NCI-H2171 treated with DMSO at 0.1 percent for 48 hours (cell line): ENCODE measurements around the gene PSTPIP1.
"Not testable (repeated sequence)": the region's sequence is repeated elsewhere in the genome, so short reads cannot be mapped to it uniquely, and the experiment has no call there.

Experiments
- DNase-seq: peaks from one replicate; lab custom pipeline; 2025; lab: John Stamatoyannopoulos, UW

Gene PSTPIP1

DNA sequence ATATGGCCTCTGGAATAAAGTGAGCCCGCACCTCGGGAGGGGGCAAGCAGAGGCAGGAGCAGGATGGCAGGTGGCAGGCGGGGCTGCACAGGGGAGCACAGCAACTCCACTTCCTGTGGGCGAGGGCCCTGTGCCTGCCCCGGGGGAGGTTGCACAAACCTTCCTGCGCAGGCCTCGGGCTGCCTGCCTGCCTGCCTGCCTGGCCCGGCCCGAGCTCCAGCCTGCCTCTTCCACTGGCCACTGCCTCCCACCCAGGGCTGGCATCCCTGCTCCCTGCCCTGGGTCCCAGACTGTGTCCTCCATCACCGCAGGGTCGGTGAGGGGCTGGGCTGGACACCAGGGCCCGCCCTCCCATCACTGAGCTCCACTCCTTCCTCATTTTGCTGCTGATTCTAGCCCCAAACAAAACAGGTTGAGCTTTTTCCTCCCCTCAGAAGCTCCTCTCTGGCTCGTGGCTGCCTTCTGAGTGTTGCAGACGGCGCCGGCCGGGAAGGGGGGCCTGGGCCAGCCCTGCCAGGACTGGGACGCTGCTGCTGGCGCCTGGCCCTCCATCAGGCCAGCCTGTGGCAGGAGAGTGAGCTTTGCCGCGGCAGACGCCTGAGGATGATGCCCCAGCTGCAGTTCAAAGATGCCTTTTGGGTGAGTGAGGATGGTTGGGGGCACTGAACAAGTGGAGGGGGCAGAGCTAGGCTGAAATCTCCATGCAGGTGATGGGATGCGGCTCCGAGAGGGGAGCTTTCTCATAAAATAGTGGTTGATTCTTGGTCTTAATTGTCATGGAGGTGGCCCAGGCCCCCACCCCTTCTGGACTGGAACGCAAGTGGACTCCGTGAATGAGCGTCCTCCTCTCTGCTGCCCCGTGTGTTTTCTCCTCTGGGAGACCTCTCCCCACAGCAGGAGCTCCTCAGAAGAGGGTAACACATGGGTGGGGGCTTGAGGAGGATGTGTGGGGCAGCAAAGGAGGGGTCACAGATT, at the start of gene PSTPIP1:
Gene PSTPIP1, plus strand, starts transcription at position 156 of the 975 bp plus-strand sequence. Its CDS starts 448 bp downstream, at position 604.
- DNase-seq = peak; percentile 85

DNA sequence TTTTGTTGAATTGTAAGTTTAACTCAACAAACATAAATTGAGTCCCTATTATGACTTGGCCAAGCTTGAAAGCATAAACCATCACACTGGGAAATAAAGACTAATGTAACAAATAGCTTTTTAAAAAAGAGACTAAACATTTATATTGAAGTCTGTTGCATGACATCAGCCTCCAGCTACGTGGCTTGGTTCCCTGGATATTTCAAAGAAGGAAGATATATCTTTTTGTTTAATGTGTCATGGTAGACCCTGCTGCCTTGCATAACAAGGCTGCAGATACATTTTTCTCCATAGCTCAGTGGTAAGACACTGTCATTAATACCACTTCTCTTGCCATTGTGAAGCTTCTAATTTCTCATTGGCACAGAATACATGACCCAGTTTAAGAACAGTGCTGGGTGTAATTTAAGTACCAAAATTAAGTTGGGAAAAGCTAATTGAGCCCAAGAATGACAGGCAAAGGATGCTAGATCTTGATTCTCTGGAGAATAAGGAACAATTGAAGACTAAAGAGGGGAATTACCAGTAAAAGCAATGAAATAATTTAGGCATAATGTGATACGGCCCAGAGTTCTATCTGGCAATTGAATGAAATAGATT, 49.3 kb upstream of the PSTPIP1 start:
- DNase-seq = no peak

DNA sequence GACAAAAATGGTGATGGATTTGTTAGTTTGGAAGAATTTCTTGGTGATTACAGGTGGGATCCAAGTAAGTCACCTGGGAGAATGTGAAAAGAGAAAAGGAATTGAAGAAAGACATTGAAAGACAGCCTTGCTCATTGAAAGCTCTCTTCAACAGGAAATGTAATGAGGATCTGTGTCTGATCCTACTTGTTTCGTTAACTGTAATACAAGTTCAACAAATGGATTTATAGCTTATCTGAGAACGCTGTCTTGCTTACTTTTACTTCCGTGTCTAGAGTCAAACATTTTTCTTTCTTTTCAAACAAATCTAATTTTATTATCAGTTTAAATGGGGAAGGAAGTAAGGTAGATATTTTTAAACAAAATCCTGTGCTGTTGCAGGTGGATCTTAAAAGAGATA, 47.5 kb upstream of the PSTPIP1 start:
- no peak for DNase-seq

DNA sequence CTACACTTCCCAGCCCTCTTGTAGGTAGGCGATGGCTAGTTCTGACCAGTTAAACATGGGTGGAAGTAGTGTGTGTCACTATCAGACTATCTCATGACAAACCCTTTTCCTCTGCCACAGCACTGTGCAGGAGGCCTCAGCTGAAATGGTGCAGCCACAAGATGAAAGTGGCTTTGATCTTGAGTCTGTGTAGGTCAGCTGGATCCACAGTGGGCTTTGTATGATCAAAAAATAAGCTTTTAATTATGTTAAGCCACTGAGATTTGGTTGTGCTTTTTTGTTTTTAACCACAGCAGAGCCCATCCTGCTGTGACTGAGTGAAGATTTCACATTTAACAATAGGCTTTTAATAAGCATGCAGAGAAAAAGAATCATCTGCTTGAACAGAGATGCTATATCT, 43.7 kb upstream of the PSTPIP1 start:
- no peak for DNase-seq

DNA sequence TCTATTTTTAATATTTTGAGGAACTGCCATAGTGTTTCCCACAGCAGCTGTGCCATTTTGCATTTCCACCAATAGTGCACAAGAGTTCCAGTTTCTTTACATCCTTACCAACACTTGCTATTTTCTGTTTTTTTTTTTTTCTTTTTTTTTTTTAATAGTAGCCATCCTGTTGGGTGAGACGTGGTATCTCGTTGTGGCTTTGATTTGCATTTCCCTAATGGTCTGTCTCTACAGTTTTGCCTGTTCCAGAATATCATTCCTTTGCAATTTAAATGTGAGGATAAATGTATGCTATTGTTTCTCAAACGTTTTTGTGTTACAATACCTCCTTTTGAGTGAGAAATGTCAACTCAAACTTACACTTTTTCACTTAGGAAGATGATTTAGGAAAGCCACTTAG, 41.0 kb upstream of the PSTPIP1 start:
- no peak for DNase-seq

DNA sequence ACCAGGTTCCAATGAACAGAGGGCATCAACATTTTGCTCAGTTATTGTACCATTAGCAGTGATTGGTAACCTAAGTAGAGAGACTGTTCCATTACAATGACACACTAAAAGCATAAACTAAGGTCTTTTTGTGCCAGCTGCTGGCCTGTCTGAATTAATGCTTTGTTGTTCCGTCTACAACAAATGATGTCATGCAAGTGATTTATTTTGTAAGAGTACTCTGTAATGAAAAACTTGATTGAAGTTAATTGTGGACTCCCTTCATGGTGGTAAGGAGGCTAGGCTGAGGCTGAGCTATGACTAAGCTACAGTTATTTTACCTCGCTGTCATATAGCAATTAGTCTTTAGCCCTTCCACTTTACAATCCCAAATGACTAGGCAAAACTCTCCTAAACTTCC, 40.2 kb upstream of the PSTPIP1 start:
- DNase-seq = no peak

DNA sequence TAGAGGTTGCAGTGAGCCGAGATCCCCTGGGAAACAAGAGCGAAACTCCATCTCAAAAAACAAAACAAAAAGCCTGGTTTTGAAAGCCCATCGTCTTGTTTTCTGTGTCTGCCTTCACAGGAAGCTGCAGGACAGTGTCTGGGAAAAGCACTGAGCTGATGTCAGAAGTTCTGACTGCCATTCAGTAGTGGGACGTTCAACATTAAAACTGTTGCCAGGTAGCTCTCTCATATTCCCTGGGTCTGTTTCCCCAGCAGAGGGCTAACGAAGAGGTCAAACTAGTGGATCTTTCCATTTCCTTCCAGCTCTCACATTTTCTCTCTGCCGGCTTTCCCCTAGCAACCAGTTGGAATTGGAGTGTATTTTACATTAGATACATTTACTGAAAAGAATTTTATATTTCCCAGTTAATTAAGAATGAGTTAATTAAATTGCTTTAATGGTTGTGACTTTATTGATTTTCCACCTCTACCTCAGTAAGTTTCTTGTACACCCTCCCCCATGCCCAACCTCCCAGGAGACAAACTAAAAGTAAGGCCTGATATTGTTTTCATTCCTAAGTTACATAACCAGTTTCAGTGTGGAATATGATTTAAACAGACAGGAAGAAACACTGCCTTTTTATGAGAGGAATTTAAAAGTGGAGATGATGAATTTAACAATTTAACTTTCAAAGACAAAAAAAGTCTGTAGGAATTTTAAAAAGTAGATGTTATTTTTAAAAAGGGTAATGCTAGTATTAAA, 33.5 kb upstream of the PSTPIP1 start:
- no peak for DNase-seq

DNA sequence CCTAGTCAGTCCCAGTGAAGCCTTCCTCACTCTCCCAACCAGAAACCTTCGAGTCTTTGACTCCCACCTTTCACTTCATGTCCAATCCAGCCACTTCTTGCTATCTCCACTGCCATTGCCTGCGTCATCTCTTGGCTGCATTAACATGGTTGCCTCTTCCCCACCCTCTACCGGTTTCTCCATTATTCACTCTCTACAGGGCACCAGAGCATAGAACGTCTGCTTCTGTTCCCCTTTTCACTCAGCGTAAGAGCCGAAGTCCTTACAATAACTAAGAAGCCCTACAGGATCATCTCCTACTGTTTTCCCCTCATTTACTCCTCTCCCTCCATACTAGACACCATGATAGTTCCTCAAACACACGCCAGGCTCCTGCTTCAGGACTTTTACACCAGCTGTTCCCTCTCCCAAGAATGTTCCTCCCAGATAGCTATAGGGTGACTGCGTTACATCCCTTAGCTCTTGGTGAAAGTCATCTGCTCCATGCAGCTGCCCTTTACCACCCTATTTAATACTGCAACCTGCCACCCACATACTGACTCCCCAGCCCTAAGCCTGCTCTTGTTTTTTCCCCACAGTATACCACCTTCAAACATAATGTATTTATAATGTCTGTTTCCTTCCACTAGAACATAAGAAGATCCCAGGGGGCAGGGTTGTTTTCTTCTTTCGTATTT, 32.5 kb upstream of the PSTPIP1 start:
- DNase-seq = no peak

DNA sequence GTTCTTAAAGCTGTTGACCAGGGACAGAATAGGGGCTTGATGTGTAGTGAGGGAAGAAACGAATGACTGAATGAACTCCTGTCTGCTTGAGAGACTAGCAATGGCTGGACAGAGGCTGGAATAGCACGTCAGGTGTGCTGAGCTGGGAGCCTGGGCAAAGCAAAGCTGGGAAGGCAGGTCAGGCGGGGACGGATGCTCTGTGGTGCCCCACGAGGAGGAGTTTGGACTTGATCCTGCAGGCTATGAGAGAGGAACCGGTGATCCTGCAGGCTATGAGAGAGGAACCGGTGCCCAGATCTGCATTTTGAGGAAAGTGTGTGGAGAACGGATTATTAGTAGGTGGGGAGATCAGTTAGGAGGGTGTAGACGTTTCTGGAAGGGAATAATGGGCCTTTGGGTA, 31.3 kb upstream of the PSTPIP1 start:
- DNase-seq = no peak

DNA sequence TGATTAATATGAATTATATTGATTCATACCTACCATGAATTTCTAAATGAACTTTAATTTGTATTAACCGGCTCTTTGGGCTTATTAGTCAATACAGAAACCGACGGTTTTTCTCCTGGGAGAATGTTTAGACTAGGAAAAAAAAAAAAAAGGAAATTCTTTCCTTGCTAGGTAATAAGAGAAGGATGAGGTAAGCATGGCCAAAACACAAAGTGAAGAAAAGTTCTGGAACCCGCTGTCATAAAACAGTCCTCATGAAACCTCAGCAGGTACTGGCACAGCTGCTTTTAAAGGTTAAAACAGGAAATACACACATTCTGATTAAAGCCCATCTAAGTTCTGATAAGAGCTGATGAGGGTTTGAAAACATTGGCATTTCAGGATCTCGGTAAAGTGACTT, 30.8 kb upstream of the PSTPIP1 start:
- no peak for DNase-seq

DNA sequence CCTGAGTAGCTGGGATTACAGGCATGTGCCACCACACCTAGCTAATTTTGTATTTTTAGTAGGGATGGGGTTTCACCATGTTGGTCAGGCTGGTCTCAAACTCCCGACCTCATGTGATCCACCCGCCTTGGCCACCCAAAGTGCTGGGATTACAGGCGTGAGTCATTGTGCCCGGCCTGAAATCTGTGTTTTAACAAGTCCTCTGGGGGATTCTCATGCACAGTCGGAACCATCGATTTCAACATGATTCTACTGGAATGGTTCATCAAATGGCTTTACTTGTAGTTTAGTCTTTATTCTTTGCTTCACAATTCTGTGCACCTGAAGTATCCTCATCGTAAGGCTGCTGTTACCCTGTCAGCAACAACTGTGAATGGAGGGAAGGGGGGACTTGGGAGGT, 28.9 kb upstream of the PSTPIP1 start:
- not testable (repeated sequence) for DNase-seq

DNA sequence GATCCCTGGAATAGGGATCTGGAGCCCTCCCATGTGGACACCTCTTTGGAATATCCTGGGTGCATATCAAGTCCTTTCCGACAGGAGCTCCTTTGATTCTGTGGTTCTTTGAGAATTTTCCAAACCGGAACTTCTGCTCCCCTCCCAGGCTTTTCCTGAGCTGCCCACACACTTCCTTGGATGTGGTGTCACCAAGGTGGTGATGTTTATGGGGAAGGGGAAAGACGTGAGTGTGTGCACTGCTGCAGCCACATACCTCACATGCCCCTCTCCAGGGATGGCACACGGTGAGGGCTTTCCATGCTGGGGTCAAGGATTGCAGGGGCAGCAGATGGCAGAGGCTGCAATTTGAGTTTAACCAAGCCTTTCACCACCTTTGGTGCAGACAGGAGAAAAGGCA, 27.9 kb upstream of the PSTPIP1 start:
- DNase-seq = no peak

DNA sequence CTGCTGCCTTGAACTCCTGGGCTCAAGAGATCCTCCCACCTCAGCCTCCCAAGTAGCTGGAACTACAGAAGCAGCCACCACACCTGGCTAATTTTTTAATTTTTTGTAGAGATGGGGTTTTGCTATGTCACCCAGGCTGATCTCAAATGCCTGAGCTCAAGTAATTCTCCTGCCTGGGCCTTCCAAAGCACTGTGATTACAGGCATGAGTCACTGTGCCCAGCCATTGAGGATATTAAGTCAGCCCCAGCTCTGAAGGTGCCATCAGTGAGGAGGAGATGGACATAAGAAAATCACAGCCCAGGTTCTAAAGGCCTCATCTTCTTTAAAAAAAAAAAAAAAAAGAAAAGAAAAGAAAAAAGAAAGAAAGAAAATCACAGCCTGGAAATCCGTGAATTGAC, 26.6 kb upstream of the PSTPIP1 start:
- DNase-seq = no peak

DNA sequence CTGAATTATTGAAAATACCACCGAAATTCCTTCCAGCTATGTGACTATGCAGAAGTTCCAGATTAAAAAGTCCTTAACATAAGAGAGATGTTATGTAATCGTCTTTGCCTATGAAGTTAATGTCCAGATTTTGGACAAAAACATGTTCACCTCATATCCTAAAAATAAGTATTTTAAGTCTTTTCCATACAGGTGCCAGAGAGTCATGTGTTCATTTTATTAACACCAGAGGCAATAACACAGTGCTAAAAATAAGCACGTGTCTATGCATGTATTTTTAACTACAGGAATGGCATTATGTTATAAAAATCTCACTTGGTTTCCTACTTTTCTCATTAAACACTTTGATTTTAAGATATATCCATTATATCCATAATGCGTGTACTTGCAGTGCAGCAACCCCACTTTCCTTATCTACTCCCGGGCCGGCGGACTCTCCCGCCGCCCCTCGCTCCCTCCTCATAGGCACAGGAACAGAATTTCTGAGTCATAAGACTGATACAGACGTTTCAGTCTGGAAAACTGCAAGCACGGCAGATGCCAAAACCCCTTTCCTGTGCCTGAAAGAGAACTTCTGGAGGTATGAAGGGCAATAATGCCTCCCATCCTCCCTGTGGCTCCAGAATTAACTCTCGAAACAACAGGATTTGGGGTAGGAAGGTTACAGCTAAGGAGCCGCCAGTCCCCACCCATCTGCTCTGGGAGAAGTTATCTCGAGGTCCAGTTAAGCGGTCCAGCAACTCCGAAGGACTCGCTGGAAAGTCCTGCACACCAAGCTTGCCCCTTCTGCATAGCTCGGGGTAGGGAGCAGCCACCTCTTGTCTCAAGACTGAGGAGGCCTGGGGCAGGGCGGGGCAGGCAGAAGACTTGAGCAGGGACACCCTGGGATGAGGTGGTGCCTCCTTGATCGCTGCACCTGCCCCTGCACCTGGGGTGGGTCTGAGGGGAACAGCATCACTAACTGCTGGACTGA, 22.3 kb upstream of the PSTPIP1 start:
- no peak for DNase-seq

DNA sequence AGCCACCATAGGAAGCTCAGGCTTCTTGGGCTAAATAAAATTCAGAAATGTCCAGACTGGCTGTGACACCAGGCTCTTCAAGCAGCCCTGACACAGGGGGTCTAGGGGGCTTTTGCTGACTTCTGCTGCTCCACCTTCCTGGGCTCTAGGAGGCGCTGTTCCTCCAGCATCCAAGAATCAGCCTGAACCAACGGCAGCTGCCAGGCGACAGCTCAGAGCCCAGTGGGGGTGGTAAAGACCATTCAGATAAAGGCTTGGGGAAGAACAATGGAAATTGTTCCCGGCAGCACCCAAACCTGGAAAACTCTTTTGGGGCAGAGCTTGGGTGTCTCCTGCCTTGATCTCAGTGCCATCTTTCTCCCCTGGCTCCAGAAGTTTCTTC, 21.6 kb upstream of the PSTPIP1 start:
- DNase-seq = no peak

DNA sequence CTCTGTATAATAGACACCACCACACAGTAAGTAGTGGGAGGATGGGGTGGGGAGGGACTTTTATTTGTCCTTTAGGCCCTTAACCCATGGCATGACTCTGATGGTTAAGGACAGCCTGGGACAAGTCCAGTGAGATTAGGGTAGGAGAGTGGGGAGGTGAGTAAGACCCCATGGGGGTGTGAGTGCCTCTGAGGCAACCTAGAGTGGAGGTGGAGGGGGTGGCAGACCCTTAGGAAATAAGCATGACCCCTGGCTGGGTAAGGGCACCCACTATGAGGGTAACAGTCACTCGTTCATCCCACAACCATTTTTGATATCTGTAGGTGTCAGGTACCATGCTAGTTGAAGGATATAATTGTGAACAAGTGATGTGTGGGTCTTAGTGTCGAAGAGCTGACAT, 21.0 kb upstream of the PSTPIP1 start:
- no peak for DNase-seq

DNA sequence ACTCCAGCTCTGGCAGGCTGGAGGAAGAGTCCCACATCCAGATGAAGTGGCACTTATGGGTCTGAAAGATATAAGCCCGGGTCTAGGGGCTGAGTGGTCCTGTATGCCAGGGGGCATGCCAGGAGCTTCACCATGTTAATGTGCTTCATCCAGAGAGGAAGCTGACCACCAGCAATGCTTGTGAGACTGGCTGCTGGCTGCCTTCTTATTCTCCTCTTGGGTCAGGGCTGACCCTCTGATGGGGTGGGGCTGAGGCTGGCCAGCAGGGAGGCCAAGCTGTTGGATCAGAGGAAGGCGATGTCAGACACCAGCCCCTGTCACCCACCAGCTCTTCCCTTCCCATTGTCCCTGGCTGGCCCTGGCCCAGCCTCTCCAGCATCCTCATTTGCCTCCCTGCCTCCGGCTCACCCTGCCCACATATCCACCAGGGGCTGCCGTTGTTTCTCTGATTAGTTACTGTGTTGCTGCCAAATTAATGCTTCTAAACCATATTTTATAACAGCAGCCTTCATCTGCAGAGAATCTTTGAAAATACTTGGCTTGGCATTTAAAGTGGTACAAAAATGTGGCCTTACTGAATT, 20.4 kb upstream of the PSTPIP1 start:
- no peak for DNase-seq

DNA sequence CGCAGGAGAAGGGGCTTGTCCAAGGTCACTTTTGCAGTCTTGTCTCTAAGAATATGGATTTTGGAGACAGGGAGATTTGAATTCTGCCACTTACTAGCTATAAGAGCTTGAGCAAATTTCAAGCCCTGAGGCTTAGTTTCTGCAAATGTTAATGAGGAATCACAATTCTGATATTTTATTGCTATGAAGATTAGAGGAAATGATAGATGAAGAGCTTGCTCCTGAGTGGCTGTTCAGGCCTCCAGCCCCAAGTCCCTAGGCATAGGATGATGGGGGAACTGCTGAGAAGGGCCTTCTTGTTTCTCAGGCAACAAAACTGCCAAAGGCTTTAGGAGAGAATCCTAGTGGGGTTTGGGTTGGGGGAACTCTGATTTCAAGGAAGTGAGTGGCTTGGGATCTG, 18.8 kb upstream of the PSTPIP1 start:
- no peak for DNase-seq

DNA sequence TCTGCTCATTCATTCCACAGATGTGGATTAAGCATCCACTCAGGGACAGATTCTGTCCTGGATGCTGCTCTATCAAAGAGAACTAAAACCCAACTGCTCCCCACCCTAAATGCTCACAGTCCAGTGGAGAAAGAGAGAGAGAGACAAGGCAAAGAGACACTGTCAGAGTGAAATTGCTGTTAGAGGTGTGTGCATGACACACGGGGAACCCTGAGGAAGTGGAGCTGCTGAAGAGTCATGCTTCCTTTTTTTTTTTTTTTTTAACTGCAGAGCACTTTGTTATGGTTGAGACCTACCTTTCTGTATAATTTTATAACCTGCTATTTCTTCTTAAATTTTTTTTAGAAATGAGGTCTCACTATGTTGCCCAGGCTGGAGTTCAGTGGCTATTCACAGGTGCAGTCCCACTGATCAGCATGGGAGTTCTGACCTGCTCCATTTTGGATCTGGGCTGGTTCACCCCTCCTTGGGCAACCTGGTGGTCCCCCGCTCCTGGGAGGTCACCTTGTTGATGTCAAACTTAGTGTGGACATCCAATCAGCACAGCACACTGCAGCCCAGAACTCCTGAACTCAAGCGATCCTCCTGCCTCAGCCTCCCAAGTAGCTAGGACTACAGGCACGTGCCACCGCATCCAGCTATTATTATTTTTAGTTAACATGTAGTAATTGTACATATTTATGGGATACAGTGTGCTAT, 18.2 kb upstream of the PSTPIP1 start:
- DNase-seq = no peak
